Skeletal muscle tissue (tissue), 4 donors: ENCODE data around the gene KDF1. TPM values are rescaled to one million over a fixed set of nuclear protein-coding genes. Genes with fewer than 3 reads are reported as not detected.
"Not testable (repeated sequence)": the region's sequence is repeated elsewhere in the genome, so short reads cannot be mapped to it uniquely, and the experiment has no call there.

Experiments
- H3K27ac ChIP-seq: one replicate; pipeline ENCODE4 v1.7.0; 2013; ENCODE audit warnings: mild to moderate bottlenecking, low read depth, low read length, inconsistent platforms
- H3K27me3 ChIP-seq, 3 donors: one replicate each; pipeline ENCODE4 v1.7.0; 2013; ENCODE audit warnings: low read length in 3 of 3; ENCODE audit not compliant: control insufficient read depth in 3 of 3, insufficient read depth in 3 of 3
- H3K36me3 ChIP-seq, 3 donors: one replicate each; pipeline ENCODE4 v1.7.0; 2013; ENCODE audit warnings: low read length in 3 of 3; ENCODE audit not compliant: control insufficient read depth in 3 of 3, insufficient read depth in 3 of 3
- H3K4me1 ChIP-seq, 3 donors: one replicate each; pipeline ENCODE4 v1.7.0; 2013; ENCODE audit warnings: low read length in 3 of 3, mild to moderate bottlenecking in 3 of 3; ENCODE audit not compliant: control insufficient read depth in 3 of 3, insufficient read depth in 3 of 3
- H3K4me3 ChIP-seq, 3 donors: one replicate each; pipeline ENCODE4 v1.7.0; 2013; ENCODE audit warnings: low read length in 3 of 3
- H3K9ac ChIP-seq, 3 donors: one replicate each; pipeline ENCODE4 v1.7.0; 2013; ENCODE audit warnings: low read length in 3 of 3, mild to moderate bottlenecking in 3 of 3, moderate library complexity in 2 of 3, low read depth in 1 of 3
- H3K9me3 ChIP-seq, 3 donors: one replicate each; pipeline ENCODE4 v1.7.0; 2013; ENCODE audit warnings: low read length in 3 of 3; ENCODE audit not compliant: control insufficient read depth in 3 of 3
- total RNA-seq: library from RNA; depleted of rRNA; stranded (reverse); fragments of >200 nt; gene quantifications from one replicate; pipeline ENCODE4 v1.2.3, GENCODE V29; 2014
- donor health status: Osteomylitis.

The KDF1 gene
- total RNA-seq, 1 donor from 2014 or later = not detected

GRCh38 chr1:26957306-26957705, 3.0 kb downstream of the KDF1 start:
- Histone ChIP-seq H3K4me1 (peaks cover 0 to 9% (median 0%) of the 10 kb centered on the region in 3 donors), H3K27ac (no peak overlapping the region), H3K9me3 (peaks cover 0 to 5% (median 3%) of the 10 kb centered on the region in 3 donors), H3K27me3 (peaks cover 39 to 42% (median 39%) of the 10 kb centered on the region in 3 donors), H3K36me3 (no peaks in the 10 kb centered on the region), H3K9ac (no peak overlapping the region), H3K4me3 (no peak overlapping the region)

- peaks cover 34 to 41% (median 35%) of the 10 kb centered on the region in 3 donors for H3K27me3 ChIP-seq
- H3K9ac ChIP-seq = no peak overlapping the region
Observed at GRCh38 chr1:26956321-26956720, 3.9 kb downstream of the KDF1 start.

GRCh38 chr1:26953374-26953773, 6.9 kb downstream of the KDF1 start:
- Histone ChIP-seq H3K4me3 (no peak overlapping the region), H3K4me1 (peaks cover 5 to 12% (median 8%) of the 10 kb centered on the region in 3 donors), H3K9me3 (peaks cover 0 to 5% (median 3%) of the 10 kb centered on the region in 3 donors), H3K27me3 (peaks cover 6 to 15% (median 7%) of the 10 kb centered on the region in 3 donors), H3K27ac (no peak overlapping the region), H3K9ac (no peak overlapping the region), H3K36me3 (no peaks in the 10 kb centered on the region)

More at GRCh38 chr1:26956321-26956720, 3.9 kb downstream of the KDF1 start:
- Histone ChIP-seq H3K27ac (no peak overlapping the region), H3K4me1 (peaks cover 0 to 9% (median 0%) of the 10 kb centered on the region in 3 donors), H3K9me3 (peaks cover 0 to 5% (median 3%) of the 10 kb centered on the region in 3 donors), H3K4me3 (no peak overlapping the region), H3K36me3 (no peaks in the 10 kb centered on the region)

DNA sequence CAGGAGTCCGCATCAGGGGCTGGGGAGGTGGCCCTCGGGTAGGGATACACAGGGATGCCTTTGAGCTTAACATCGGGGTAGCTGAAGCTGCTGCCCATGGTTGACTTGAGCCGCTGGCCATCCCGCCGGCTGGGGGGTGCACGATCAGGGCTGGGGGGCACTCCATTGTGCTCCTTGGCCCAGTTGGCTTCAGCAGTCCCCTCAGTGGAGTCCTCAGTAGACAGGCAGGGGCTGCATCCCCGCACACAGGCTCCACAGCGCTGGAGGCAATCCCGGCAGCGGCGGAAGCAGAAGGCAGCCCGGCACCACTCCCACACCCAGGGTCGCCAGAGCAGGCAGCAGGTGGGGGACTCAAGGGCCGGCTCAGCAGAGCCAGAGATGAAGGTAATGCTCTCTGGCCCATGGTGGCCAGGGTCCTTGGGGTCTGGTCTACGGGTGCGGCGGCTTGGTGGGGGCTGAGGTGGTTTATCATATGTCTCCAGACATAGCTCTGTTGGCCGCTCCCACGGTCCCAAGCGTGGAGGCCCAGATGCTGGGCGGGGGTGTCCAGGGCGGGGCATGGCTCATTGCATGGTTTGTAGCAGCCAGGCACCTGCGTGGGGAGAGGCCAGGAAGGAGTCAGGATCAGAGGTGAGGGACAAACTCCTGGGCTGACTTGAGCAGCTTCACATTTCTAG, 8.3 kb downstream of the KDF1 start:
- H3K27me3 ChIP-seq = peaks cover under 1 to 8% (median under 1%) of the 10 kb centered on the region in 3 donors
- H3K4me3 ChIP-seq = no peak overlapping the region
- peaks cover 0 to 5% (median 3%) of the 10 kb centered on the region in 3 donors for H3K9me3 ChIP-seq
- H3K4me1 ChIP-seq = peaks cover 5 to 12% (median 8%) of the 10 kb centered on the region in 3 donors
- peaks cover 0 to 2% (median 2%) of the 10 kb centered on the region in 3 donors for H3K36me3 ChIP-seq
- no peak overlapping the region for H3K27ac ChIP-seq
- no peak overlapping the region for H3K9ac ChIP-seq

DNA sequence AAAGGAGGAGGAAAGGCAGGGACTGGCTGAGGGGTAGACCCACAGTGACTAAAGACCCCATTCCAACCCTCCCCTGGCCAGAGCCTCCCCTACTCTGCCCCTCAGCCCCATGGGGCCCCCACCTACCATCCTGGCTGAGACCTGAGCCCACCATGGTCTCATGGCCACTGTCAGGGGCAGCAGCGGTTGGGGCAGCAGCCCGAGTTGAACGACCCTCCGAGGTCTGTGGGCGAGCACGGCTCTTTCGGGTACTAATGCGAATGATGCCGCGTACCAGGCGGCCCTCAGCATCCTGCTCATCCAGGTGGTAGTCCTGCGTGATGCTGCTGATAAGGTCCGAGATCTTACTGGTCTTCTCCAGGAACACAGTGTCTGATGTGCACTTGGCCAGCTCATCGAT, 9.1 kb downstream of the KDF1 start:
- Histone ChIP-seq H3K9me3 (peaks cover 0 to 5% (median 3%) of the 10 kb centered on the region in 3 donors), H3K36me3 (peaks cover 1 to 7% (median 6%) of the 10 kb centered on the region in 3 donors), H3K4me3 (no peak overlapping the region), H3K27ac (no peak overlapping the region), H3K27me3 (peaks cover 0 to 6% (median 0%) of the 10 kb centered on the region in 3 donors), H3K4me1 (peaks cover 5 to 12% (median 8%) of the 10 kb centered on the region in 3 donors), H3K9ac (no peak overlapping the region)

GRCh38 chr1:26950602-26951001, 9.7 kb downstream of the KDF1 start:
- H3K27ac ChIP-seq = no peak overlapping the region
- peaks cover 7 to 13% (median 13%) of the 10 kb centered on the region in 3 donors for H3K36me3 ChIP-seq
- peaks cover 0 to 6% (median 0%) of the 10 kb centered on the region in 3 donors for H3K27me3 ChIP-seq
- H3K4me1 ChIP-seq = peaks cover 5 to 12% (median 8%) of the 10 kb centered on the region in 3 donors
- H3K9ac ChIP-seq = peak overlapping the region in 1 of 3 donors; percentile 7
- no peaks in the 10 kb centered on the region for H3K9me3 ChIP-seq
- H3K4me3 ChIP-seq = no peak overlapping the region

GRCh38 chr1:26949926-26950319, 10.3 kb downstream of the KDF1 start:
- H3K36me3 ChIP-seq = peaks cover 14 to 20% (median 19%) of the 10 kb centered on the region in 3 donors
- no peaks in the 10 kb centered on the region for H3K9me3 ChIP-seq
- H3K27me3 ChIP-seq = peaks cover 0 to 6% (median 0%) of the 10 kb centered on the region in 3 donors
- no peak overlapping the region for H3K27ac ChIP-seq
- H3K4me3 ChIP-seq = no peak overlapping the region
- peaks cover 5 to 12% (median 8%) of the 10 kb centered on the region in 3 donors for H3K4me1 ChIP-seq
- no peak overlapping the region for H3K9ac ChIP-seq

DNA sequence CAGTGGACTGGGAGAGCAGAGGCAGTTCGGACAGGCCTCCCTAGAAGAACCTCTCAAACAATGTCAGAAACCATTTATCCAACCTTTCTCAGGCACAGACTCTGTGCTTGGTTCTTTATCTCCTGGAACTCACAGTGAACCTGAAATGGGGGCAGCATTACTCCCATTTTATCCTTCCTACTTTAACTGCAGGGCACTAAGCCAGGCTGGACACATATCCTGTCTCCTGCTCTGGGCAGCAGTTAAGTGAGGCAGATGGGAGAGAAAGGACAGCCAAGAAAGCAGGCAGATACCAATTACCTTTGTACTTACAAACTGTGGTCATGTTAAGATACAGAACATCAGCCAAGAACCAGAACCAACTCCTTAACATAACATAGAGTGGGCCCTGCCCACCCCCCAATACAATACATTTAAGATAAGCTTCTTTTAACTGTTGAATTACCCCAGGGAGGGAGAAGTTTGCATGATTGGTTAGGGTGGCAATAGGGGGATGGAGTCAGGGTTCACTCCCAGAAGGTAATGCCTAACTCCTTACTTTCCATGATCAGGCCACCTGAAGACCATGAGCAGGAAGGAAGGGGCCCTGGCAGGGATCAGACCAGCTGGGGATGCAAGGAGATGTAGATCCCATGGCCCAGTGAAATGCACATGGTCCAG, 10.9 kb downstream of the KDF1 start:
- Histone ChIP-seq H3K9ac (no peak overlapping the region), H3K27ac (no peak overlapping the region), H3K4me1 (peaks cover 5 to 12% (median 8%) of the 10 kb centered on the region in 3 donors), H3K9me3 (no peaks in the 10 kb centered on the region), H3K36me3 (peaks cover 14 to 23% (median 20%) of the 10 kb centered on the region in 3 donors), H3K27me3 (peaks cover 0 to 6% (median 0%) of the 10 kb centered on the region in 3 donors), H3K4me3 (no peak overlapping the region)

GRCh38 chr1:26948725-26949057, 11.6 kb downstream of the KDF1 start:
- not testable (repeated sequence) for H3K27ac ChIP-seq, H3K4me3 ChIP-seq, H3K9me3 ChIP-seq, H3K9ac ChIP-seq, H3K27me3 ChIP-seq
- Histone ChIP-seq H3K36me3 (peaks cover 15 to 24% (median 24%) of the 10 kb centered on the region in 3 donors), H3K4me1 (peaks cover 5 to 12% (median 8%) of the 10 kb centered on the region in 3 donors)

- Histone ChIP-seq H3K27ac (no peak overlapping the region), H3K27me3 (no peaks in the 10 kb centered on the region), H3K9me3 (no peaks in the 10 kb centered on the region), H3K9ac (no peak overlapping the region), H3K36me3 (peaks cover 35 to 46% (median 44%) of the 10 kb centered on the region in 3 donors), H3K4me1 (peaks cover 5 to 12% (median 8%) of the 10 kb centered on the region in 3 donors), H3K4me3 (no peak overlapping the region)
Observed at GRCh38 chr1:26946270-26946669, 14.0 kb downstream of the KDF1 start.
